MM.1S (cell line): ENCODE measurements around the gene USF3.

Source experiments
- DNase-seq: peaks from one replicate; pipeline ENCODE4 v3.0.0-alpha.2; 2015
- H2AFZ ChIP-seq: fragments of 300-600 bp; sonication (generic); 2 replicates; pipeline ENCODE4 v1.6.0; 2016; ENCODE audit warnings: antibody characterized with exemption, low read length
- H3F3A ChIP-seq: fragments of 300-600 bp; sonication (generic); 2 replicates; pipeline ENCODE4 v1.6.1; 2016; ENCODE audit warnings: mild to moderate bottlenecking, antibody characterized with exemption, low read length, moderate library complexity, mixed read lengths; ENCODE audit not compliant: insufficient read depth
- H3K27ac ChIP-seq: fragments of 300-600 bp; sonication (generic); 2 replicates; pipeline ENCODE4 v1.5.1; 2016; ENCODE audit warnings: mild to moderate bottlenecking, low read length
- H3K27me3 ChIP-seq: fragments of 300-600 bp; sonication (generic); replicated peaks from 2 replicates; pipeline ENCODE4 v1.6.0; 2016; ENCODE audit warnings: low read length; ENCODE audit not compliant: insufficient read depth
- H3K36me3 ChIP-seq: fragments of 300-600 bp; sonication (generic); replicated peaks from 2 replicates; pipeline ENCODE4 v1.6.1; 2016; ENCODE audit warnings: mild to moderate bottlenecking, low read length, mixed read lengths; ENCODE audit not compliant: insufficient read depth
- H3K4me1 ChIP-seq: fragments of 300-600 bp; sonication (generic); 2 replicates; pipeline ENCODE4 v1.6.1; 2016; ENCODE audit warnings: low read length, mixed read lengths
- H3K4me2 ChIP-seq: fragments of 300-600 bp; sonication (generic); 2 replicates; pipeline ENCODE4 v1.6.0; 2016; ENCODE audit warnings: low read depth, low read length
- H3K4me3 ChIP-seq: fragments of 300-600 bp; sonication (generic); 2 replicates; pipeline ENCODE4 v1.5.1; 2016; ENCODE audit warnings: low read length, mixed read lengths
- H3K79me2 ChIP-seq: fragments of 300-600 bp; sonication (generic); 2 replicates; pipeline ENCODE4 v1.6.1; 2016; ENCODE audit warnings: mixed run types, low read length, mixed read lengths
- H3K9ac ChIP-seq: fragments of 300-600 bp; sonication (generic); 2 replicates; pipeline ENCODE4 v1.6.1; 2016; ENCODE audit warnings: low read length, mixed read lengths
- H3K9me2 ChIP-seq: fragments of 300-600 bp; sonication (generic); replicated peaks from 2 replicates; pipeline ENCODE4 v1.6.1; 2016; ENCODE audit warnings: mild to moderate bottlenecking, low read length, mixed read lengths; ENCODE audit not compliant: insufficient read depth
- H3K9me3 ChIP-seq: fragments of 300-600 bp; sonication (generic); replicated peaks from 2 replicates; pipeline ENCODE4 v1.6.1; 2016; ENCODE audit warnings: mild to moderate bottlenecking, low read length, mixed read lengths; ENCODE audit not compliant: insufficient read depth
- H4K20me1 ChIP-seq: fragments of 300-600 bp; sonication (generic); 2 replicates; pipeline ENCODE4 v1.6.1; 2016; ENCODE audit warnings: mild to moderate bottlenecking, low read length, moderate library complexity, mixed read lengths; ENCODE audit not compliant: insufficient read depth
- CTCF ChIP-seq: fragments of 300-600 bp; sonication (generic); IDR thresholded peaks from 2 replicates; pipeline ENCODE4 v1.5.1; 2016; ENCODE audit warnings: antibody characterized with exemption, low read length, mixed read lengths
- EZH2 ChIP-seq: fragments of 300-600 bp; sonication (generic); optimal IDR thresholded peaks from 2 replicates; pipeline ENCODE3; 2017; ENCODE audit warnings: low read depth, mild to moderate bottlenecking, antibody characterized with exemption, low read length, mixed read lengths
- EZH2phosphoT487 ChIP-seq: fragments of 300-600 bp; sonication (generic); IDR thresholded peaks from 2 replicates; pipeline ENCODE4 v1.6.1; 2018; ENCODE audit warnings: antibody characterized with exemption, low read length

Gene USF3

GRCh38 chr3:113736548-113737089 lies 40.2 kb upstream of the USF3 start:
- peaks cover 26% of the 10 kb centered on the region for H3K4me1 ChIP-seq
- H3K9me2 ChIP-seq = no peaks in the 10 kb centered on the region
- DNase-seq = peak; percentile 82
- H3K36me3 ChIP-seq = no peaks in the 10 kb centered on the region
- no peak overlapping the region for H3K4me3 ChIP-seq
- H4K20me1 ChIP-seq = peaks cover 85% of the 10 kb centered on the region
- H3F3A ChIP-seq = peaks cover 14% of the 10 kb centered on the region
- H3K4me2 ChIP-seq = peak overlapping the region; percentile 7; the same call in 1 of the 2 replicates
- H3K9me3 ChIP-seq = no peaks in the 10 kb centered on the region
- H2AFZ ChIP-seq = no peak overlapping the region
- H3K9ac ChIP-seq = no peak overlapping the region
- no peaks in the 10 kb centered on the region for H3K27me3 ChIP-seq
- TF ChIP-seq EZH2 (no peak), CTCF (peak; percentile 62)
- H3K79me2 ChIP-seq = peaks cover 100% of the 10 kb centered on the region
- H3K27ac ChIP-seq = peak overlapping the region; percentile 22; the same call in 1 of the 2 replicates

GRCh38 chr3:113731694-113732093 lies 35.3 kb upstream of the USF3 start:
- H3K27ac ChIP-seq = no peak overlapping the region
- peaks cover 100% of the 10 kb centered on the region for H3K79me2 ChIP-seq
- 0 out of 2 replicates have a peak, but pooled peaks cover under 1% of the 10 kb centered on the region for H3F3A ChIP-seq
- H3K36me3 ChIP-seq = no peaks in the 10 kb centered on the region
- H3K9ac ChIP-seq = no peak overlapping the region
- no peak for DNase-seq
- TF ChIP-seq EZH2 = no peak
- TF ChIP-seq CTCF = no peak
- TF ChIP-seq EZH2phosphoT487 = no peak
- H3K9me3 ChIP-seq = no peaks in the 10 kb centered on the region
- H3K4me1 ChIP-seq = no peaks in the 10 kb centered on the region
- H4K20me1 ChIP-seq = peaks cover 65% of the 10 kb centered on the region
- H3K4me3 ChIP-seq = no peak overlapping the region
- no peaks in the 10 kb centered on the region for H3K27me3 ChIP-seq
- H3K4me2 ChIP-seq = no peak overlapping the region
- no peaks in the 10 kb centered on the region for H3K9me2 ChIP-seq
- no peak overlapping the region for H2AFZ ChIP-seq

DNA sequence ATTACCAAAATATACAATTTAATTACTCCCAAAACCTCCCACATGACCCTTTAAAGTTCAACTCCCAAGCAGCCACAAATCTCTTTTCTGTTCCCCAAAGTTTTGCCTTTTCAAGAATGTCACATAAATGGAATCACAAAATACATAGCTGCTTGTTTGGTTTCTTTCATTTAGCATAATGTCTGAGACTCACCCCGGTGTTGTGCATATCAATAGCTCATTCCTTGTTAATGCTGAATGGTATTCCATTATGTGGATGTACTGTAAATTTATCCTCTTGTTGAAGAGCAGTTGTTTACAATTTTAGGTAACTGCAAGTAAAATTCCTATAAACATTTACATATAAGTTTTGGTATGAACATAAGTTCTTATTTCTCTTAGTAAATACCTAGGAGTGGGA lies 34.1 kb upstream of the USF3 start:
- peaks cover 55% of the 10 kb centered on the region for H4K20me1 ChIP-seq
- DNase-seq = no peak
- no peak overlapping the region for H3K4me3 ChIP-seq
- no peaks in the 10 kb centered on the region for H3K9me2 ChIP-seq
- H3K9ac ChIP-seq = no peak overlapping the region
- no peaks in the 10 kb centered on the region for H3K36me3 ChIP-seq
- peaks cover 100% of the 10 kb centered on the region for H3K79me2 ChIP-seq
- no peaks in the 10 kb centered on the region for H3K4me1 ChIP-seq
- no peak for TF ChIP-seq EZH2phosphoT487
- no peak for TF ChIP-seq EZH2
- TF ChIP-seq CTCF = no peak
- H3K27me3 ChIP-seq = no peaks in the 10 kb centered on the region
- H3K27ac ChIP-seq = no peak overlapping the region
- no peaks in the 10 kb centered on the region for H3F3A ChIP-seq
- H3K9me3 ChIP-seq = no peaks in the 10 kb centered on the region
- no peak overlapping the region for H2AFZ ChIP-seq
- no peak overlapping the region for H3K4me2 ChIP-seq
